Trophoblast cell (in vitro differentiated cells and primary cell): Measurements from ENCODE around the gene MTR.

Source experiments
- DNase-seq, 2 donors: peaks; one replicate each; pipeline ENCODE4 v3.0.0-alpha.2; 2016
- H2AFZ ChIP-seq: 2 replicates; pipeline ENCODE4 v1.6.1; 2013; ENCODE audit warnings: low read length, moderate library complexity, mild to moderate bottlenecking; ENCODE audit not compliant: insufficient read depth, poor library complexity
- H2AK5ac ChIP-seq: 2 replicates; pipeline ENCODE4 v1.6.1; 2013; ENCODE audit warnings: mild to moderate bottlenecking, low read length
- H2BK120ac ChIP-seq: 2 replicates; pipeline ENCODE4 v1.6.1; 2013; ENCODE audit warnings: low read length, mild to moderate bottlenecking, moderate library complexity; ENCODE audit not compliant: insufficient read depth, poor library complexity
- H2BK12ac ChIP-seq: 2 replicates; pipeline ENCODE4 v1.6.1; 2013; ENCODE audit warnings: mild to moderate bottlenecking, low read length, moderate library complexity
- H2BK5ac ChIP-seq: 2 replicates; pipeline ENCODE4 v1.6.1; 2013; ENCODE audit warnings: low read length, low read depth, moderate library complexity, mild to moderate bottlenecking; ENCODE audit not compliant: poor library complexity
- H3K14ac ChIP-seq: 2 replicates; pipeline ENCODE4 v1.6.1; 2013; ENCODE audit warnings: mild to moderate bottlenecking, low read length
- H3K18ac ChIP-seq: 2 replicates; pipeline ENCODE4 v1.6.1; 2013; ENCODE audit warnings: mild to moderate bottlenecking, low read length
- H3K23ac ChIP-seq: 2 replicates; pipeline ENCODE4 v1.6.1; 2013; ENCODE audit warnings: low read length
- H3K27ac ChIP-seq: 2 replicates; pipeline ENCODE4 v1.5.1; 2013; ENCODE audit warnings: low read depth, mild to moderate bottlenecking, inconsistent platforms, low read length, moderate library complexity
- H3K27me3 ChIP-seq: 2 replicates; pipeline ENCODE4 v1.6.1; 2013; ENCODE audit warnings: inconsistent platforms, mild to moderate bottlenecking, low read length, moderate library complexity; ENCODE audit not compliant: insufficient read depth
- H3K36me3 ChIP-seq, 2 experiments: 1 replicate in 1 of 2; 2 replicates in 1 of 2; pipeline ENCODE4 v1.6.1; 2013; ENCODE audit warnings: low read length in 2 of 2, mild to moderate bottlenecking in 2 of 2, moderate library complexity in 1 of 2; ENCODE audit not compliant: insufficient read depth in 2 of 2, control insufficient read depth in 1 of 2
- H3K4ac ChIP-seq: 2 replicates; pipeline ENCODE4 v1.6.1; 2013; ENCODE audit warnings: low read depth, mild to moderate bottlenecking, low read length, moderate library complexity
- H3K4me1 ChIP-seq, 2 experiments: 1 replicate in 1 of 2; 2 replicates in 1 of 2; pipeline ENCODE4 v1.6.1; 2013; ENCODE audit warnings: low read length in 2 of 2, mild to moderate bottlenecking in 2 of 2, moderate library complexity in 1 of 2; ENCODE audit not compliant: insufficient read depth in 2 of 2, control insufficient read depth in 1 of 2
- H3K4me2 ChIP-seq: 2 replicates; pipeline ENCODE4 v1.6.1; 2013; ENCODE audit warnings: inconsistent platforms, mild to moderate bottlenecking, low read length, moderate library complexity
- H3K4me3 ChIP-seq: 2 replicates; pipeline ENCODE4 v1.5.1; 2013; ENCODE audit warnings: mild to moderate bottlenecking, low read depth, low read length, inconsistent platforms
- H3K79me1 ChIP-seq: one replicate; pipeline ENCODE4 v1.6.1; 2013; ENCODE audit warnings: low read length
- H3K79me2 ChIP-seq: 2 replicates; pipeline ENCODE4 v1.6.1; 2013; ENCODE audit warnings: low read length, mild to moderate bottlenecking; ENCODE audit not compliant: control insufficient read depth, insufficient read depth, poor library complexity
- H3K9ac ChIP-seq: 2 replicates; pipeline ENCODE4 v1.6.1; 2013; ENCODE audit warnings: mild to moderate bottlenecking, low read length
- H3K9me3 ChIP-seq: 2 replicates; pipeline ENCODE4 v1.6.1; 2013; ENCODE audit warnings: low read depth, mild to moderate bottlenecking, control low read depth, inconsistent platforms, low read length; ENCODE audit not compliant: insufficient read depth
- H4K12ac ChIP-seq: 2 replicates; pipeline ENCODE4 v1.6.1; 2013; ENCODE audit warnings: low read depth, mild to moderate bottlenecking, low read length, moderate library complexity
- H4K8ac ChIP-seq: 2 replicates; pipeline ENCODE4 v1.6.1; 2013; ENCODE audit warnings: low read depth, mild to moderate bottlenecking, low read length, moderate library complexity
- H4K91ac ChIP-seq: one replicate; pipeline ENCODE4 v1.6.1; 2013; ENCODE audit warnings: low read depth, mild to moderate bottlenecking, low read length, moderate library complexity
- WGBS: extraction: QIAGEN DNeasy Blood & Tissue Kit; methylation state at CpG from one replicate; pipeline ENCODE4 v1.1.7; 2013; ENCODE audit warnings: missing lambda C conversion rate; ENCODE audit not compliant: insufficient read length, insufficient coverage; ENCODE audit errors: extremely low coverage; 5-methylcytosine and 5-hydroxymethylcytosine counted together

MTR gene

DNA sequence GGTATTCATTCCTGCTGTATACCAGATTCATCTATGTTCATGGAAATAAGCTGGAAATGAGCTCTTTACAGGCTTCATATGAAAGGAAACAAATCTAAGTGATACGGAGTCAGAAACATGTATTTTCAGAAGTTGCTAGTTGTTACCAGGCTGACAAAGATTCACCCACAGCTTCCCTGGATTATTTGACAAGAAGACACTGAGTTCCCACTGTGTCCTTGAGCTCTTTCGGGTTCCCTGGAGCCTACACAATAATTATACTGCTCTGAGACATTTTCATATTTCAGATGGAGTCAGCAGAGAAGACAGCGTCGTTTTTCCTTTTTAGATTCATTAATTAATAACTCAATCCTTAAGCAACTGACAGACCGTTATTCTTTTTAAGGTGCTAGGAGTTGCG, 29.3 kb upstream of the MTR start:
- Histone ChIP-seq H3K4me3 (no peak overlapping the region), H3K4me2 (no peak overlapping the region), H4K91ac (no peak overlapping the region), H3K27me3 (no peaks in the 10 kb centered on the region), H2BK120ac (no peak overlapping the region), H3K4ac (no peak overlapping the region), H3K27ac (no peak overlapping the region), H4K8ac (no peak overlapping the region), H3K79me2 (no peaks in the 10 kb centered on the region), H3K18ac (no peak overlapping the region), H3K9ac (no peak overlapping the region), H3K23ac (no peak overlapping the region), H3K4me1 (peaks cover 0 to 5% of the 10 kb centered on the region in 2 experiments), H2BK12ac (no peak overlapping the region), H2AK5ac (no peak overlapping the region), H2BK5ac (no peak overlapping the region), H2AFZ (no peak overlapping the region), H3K36me3 (no peaks in the 10 kb centered on the region), H3K14ac (no peak overlapping the region), H3K79me1 (peaks cover 1% of the 10 kb centered on the region), H4K12ac (no peak overlapping the region), H3K9me3 (no peaks in the 10 kb centered on the region)
- no CpG with 5 or more reads among the region's 6 CpGs for WGBS
- no peak for DNase-seq

DNA sequence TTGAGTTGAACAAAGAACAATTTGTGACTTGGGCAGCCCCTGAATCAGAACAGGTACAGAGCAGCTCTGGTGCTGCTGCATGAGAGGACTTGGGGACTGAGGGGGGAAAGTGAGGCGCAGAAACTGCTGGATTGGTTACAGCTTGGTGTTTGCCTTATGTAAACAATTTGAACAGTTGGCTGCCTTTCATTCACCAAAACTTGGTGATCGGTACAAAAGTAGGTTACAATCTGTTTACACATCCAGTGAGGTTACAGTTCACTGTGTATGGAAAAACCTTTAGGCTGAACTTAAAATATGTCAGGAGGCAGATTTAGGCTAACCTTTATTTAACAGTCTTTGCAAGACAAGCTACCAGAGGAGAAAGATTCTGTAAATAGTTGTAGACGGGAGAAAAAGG, 28.6 kb upstream of the MTR start:
- Histone ChIP-seq H3K4me1 (peaks cover 0 to 4% of the 10 kb centered on the region in 2 experiments), H3K23ac (no peak overlapping the region), H3K79me1 (no peaks in the 10 kb centered on the region), H3K18ac (no peak overlapping the region), H3K79me2 (no peaks in the 10 kb centered on the region), H3K27me3 (no peaks in the 10 kb centered on the region), H3K36me3 (no peaks in the 10 kb centered on the region), H4K91ac (no peak overlapping the region), H3K4me3 (no peak overlapping the region), H3K4ac (no peak overlapping the region), H4K12ac (no peak overlapping the region), H3K27ac (no peak overlapping the region), H3K4me2 (no peak overlapping the region), H2BK5ac (peak overlapping the region; percentile 57), H2AK5ac (no peak overlapping the region), H3K9ac (no peak overlapping the region), H3K14ac (no peak overlapping the region), H4K8ac (peak overlapping the region; percentile 4), H3K9me3 (no peaks in the 10 kb centered on the region), H2AFZ (no peak overlapping the region), H2BK120ac (no peak overlapping the region), H2BK12ac (no peak overlapping the region)
- DNase-seq: no peak
- WGBS: no CpG with 5 or more reads among the region's 3 CpGs

DNA sequence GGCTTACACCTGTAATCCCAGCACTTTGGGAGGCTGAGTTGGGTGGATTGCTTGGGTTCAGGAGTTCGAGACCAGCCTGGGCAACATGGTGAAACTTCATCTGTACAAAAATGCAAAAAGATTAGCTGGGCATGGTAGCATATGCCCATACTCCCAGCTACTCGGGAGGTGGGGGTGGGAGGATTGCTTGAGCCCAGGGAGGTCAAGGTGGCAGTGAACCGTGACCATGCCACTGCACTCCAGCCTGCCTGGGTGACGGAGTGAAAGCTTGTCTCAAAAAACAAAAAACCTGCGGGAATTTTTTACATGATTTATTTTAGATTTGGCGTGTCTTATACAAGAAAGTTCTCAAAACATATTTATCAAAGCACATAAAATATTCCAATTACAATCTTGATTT, 27.8 kb upstream of the MTR start:
- Histone ChIP-seq H3K36me3 (no peaks in the 10 kb centered on the region), H3K4me3 (no peak overlapping the region)
- WGBS: no CpG with 5 or more reads among the region's 6 CpGs

DNA sequence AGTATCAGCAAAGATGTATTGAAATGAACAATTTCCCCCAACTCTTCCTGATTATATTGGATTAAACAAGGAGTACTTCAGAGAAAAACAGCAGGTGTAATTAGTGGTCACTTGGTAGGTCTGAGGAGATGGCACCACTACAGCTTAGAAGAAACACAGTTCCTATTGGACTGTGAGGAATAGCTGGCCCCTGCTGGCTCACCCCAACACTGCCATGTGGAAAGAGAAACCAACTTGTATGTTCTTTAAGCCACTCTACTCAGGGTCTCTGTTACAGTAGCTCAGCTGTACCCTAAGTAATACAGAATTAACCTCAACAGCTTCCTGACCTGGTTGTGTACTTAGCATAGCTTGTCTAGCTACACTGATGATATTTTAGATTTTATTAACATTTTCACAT, 26.5 kb upstream of the MTR start:
- H3K4me2 ChIP-seq: no peak overlapping the region
- H4K91ac ChIP-seq: no peak overlapping the region
- no peak overlapping the region for H3K14ac ChIP-seq
- no peaks in the 10 kb centered on the region for H3K79me2 ChIP-seq
- no peaks in the 10 kb centered on the region for H3K79me1 ChIP-seq
- DNase-seq: no peak
- H3K9ac ChIP-seq: no peak overlapping the region
- no peak overlapping the region for H2AFZ ChIP-seq
- H2BK12ac ChIP-seq: no peak overlapping the region
- no peaks in the 10 kb centered on the region for H3K27me3 ChIP-seq
- H3K4ac ChIP-seq: no peak overlapping the region
- no peak overlapping the region for H4K12ac ChIP-seq
- no peak overlapping the region for H2AK5ac ChIP-seq
- H3K18ac ChIP-seq: no peak overlapping the region
- peaks cover 0 to 4% of the 10 kb centered on the region in 2 experiments for H3K4me1 ChIP-seq
- no peaks in the 10 kb centered on the region for H3K9me3 ChIP-seq
- no peak overlapping the region for H2BK120ac ChIP-seq
- no peak overlapping the region for H2BK5ac ChIP-seq
- H4K8ac ChIP-seq: no peak overlapping the region
- no peak overlapping the region for H3K4me3 ChIP-seq
- no peak overlapping the region for H3K27ac ChIP-seq
- H3K36me3 ChIP-seq: no peaks in the 10 kb centered on the region
- H3K23ac ChIP-seq: no peak overlapping the region

More for the DNA sequence above, 27.8 kb upstream of the MTR start:
- H2BK5ac ChIP-seq: no peak overlapping the region
- peaks cover 0 to 4% of the 10 kb centered on the region in 2 experiments for H3K4me1 ChIP-seq
- H3K9me3 ChIP-seq: no peaks in the 10 kb centered on the region
- no peak overlapping the region for H2AFZ ChIP-seq
- no peak overlapping the region for H3K18ac ChIP-seq
- H2BK12ac ChIP-seq: no peak overlapping the region
- DNase-seq: no peak
- no peak overlapping the region for H3K14ac ChIP-seq
- H3K27ac ChIP-seq: no peak overlapping the region
- no peaks in the 10 kb centered on the region for H3K79me2 ChIP-seq
- H4K91ac ChIP-seq: no peak overlapping the region
- no peak overlapping the region for H2AK5ac ChIP-seq
- no peak overlapping the region for H4K12ac ChIP-seq
- no peaks in the 10 kb centered on the region for H3K27me3 ChIP-seq
- no peak overlapping the region for H3K4ac ChIP-seq
- no peaks in the 10 kb centered on the region for H3K79me1 ChIP-seq
- no peak overlapping the region for H3K23ac ChIP-seq
- no peak overlapping the region for H4K8ac ChIP-seq
- no peak overlapping the region for H2BK120ac ChIP-seq
- H3K9ac ChIP-seq: no peak overlapping the region
- no peak overlapping the region for H3K4me2 ChIP-seq
